Fibroblast of lung (primary cell): ENCODE data around the gene PLB1. TPM values are rescaled to one million over a fixed set of nuclear protein-coding genes. Genes with fewer than 3 reads are reported as not detected.

Source experiments
- DNase-seq, 2 donors: peaks; one replicate each; pipeline versions ENCODE4 v3.0.0 to v3.0.0-alpha.2; 2010; ENCODE audit warnings: low read depth in 2 of 2
- H2AFZ ChIP-seq: 2 replicates; pipeline ENCODE4 v1.5.1; 2012; ENCODE audit warnings: low read length, control low read depth, inconsistent platforms
- H3K27ac ChIP-seq: 2 replicates; pipeline ENCODE4 v1.5.1; 2011; ENCODE audit warnings: low read length, control low read depth; ENCODE audit not compliant: insufficient read depth
- H3K27me3 ChIP-seq: 2 replicates; pipeline ENCODE4 v1.5.1; 2011; ENCODE audit warnings: mild to moderate bottlenecking, low read length; ENCODE audit not compliant: control insufficient read depth, insufficient read depth
- H3K36me3 ChIP-seq: 2 replicates; pipeline ENCODE4 v1.5.1; 2011; ENCODE audit warnings: low read length; ENCODE audit not compliant: control insufficient read depth, insufficient read depth
- H3K4me1 ChIP-seq: 2 replicates; pipeline ENCODE4 v1.5.1; 2011; ENCODE audit warnings: low read length; ENCODE audit not compliant: control insufficient read depth, insufficient read depth; ENCODE audit errors: extremely low read depth
- H3K4me2 ChIP-seq: 2 replicates; pipeline ENCODE4 v1.5.1; 2011; ENCODE audit warnings: low read length, control low read depth; ENCODE audit not compliant: insufficient read depth; ENCODE audit errors: extremely low read depth
- H3K4me3 ChIP-seq, 4 experiments: fragments of 200-600 bp in 1 of 4; sonication (generic) in 1 of 4; replicated peaks in 1 of 4; 2 replicates each; pipeline ENCODE4 v1.5.1; 2011 to 2016; ENCODE audit warnings: low read length in 4 of 4, low read depth in 3 of 4, mild to moderate bottlenecking in 3 of 4, control low read depth in 2 of 4, inconsistent platforms in 1 of 4, mixed read lengths in 1 of 4; ENCODE audit not compliant: insufficient read depth in 1 of 4; ENCODE audit errors: control extremely low read depth in 1 of 4
- H3K79me2 ChIP-seq: 2 replicates; pipeline ENCODE4 v1.5.1; 2012; ENCODE audit warnings: mild to moderate bottlenecking, low read length, inconsistent platforms; ENCODE audit not compliant: control insufficient read depth, insufficient read depth
- H3K9ac ChIP-seq: 2 replicates; pipeline ENCODE4 v1.5.1; 2011; ENCODE audit warnings: mild to moderate bottlenecking, low read length, control low read depth; ENCODE audit not compliant: insufficient read depth
- H3K9me3 ChIP-seq: 2 replicates; pipeline ENCODE4 v1.5.1; 2012; ENCODE audit warnings: low read depth, low read length; ENCODE audit not compliant: control insufficient read depth, insufficient read depth
- H4K20me1 ChIP-seq: 2 replicates; pipeline ENCODE4 v1.5.1; 2011; ENCODE audit warnings: low read length; ENCODE audit not compliant: control insufficient read depth, insufficient read depth; ENCODE audit errors: extremely low read depth
- CTCF ChIP-seq, 2 donors: IDR thresholded peaks in 1 of 2; conservative IDR thresholded peaks in 1 of 2; 1 replicate in 1 of 2; 2 replicates in 1 of 2; pipeline ENCODE4 v1.5.1; 2011 to 2012; ENCODE audit warnings: low read length in 2 of 2, control low read depth in 1 of 2, inconsistent platforms in 1 of 2, low read depth in 1 of 2, mild to moderate bottlenecking in 1 of 2
- EZH2 ChIP-seq: IDR thresholded peaks from 2 replicates; pipeline ENCODE4 v1.5.1; 2012; ENCODE audit warnings: low read length, control low read depth, mild to moderate bottlenecking; ENCODE audit errors: missing control alignments
- polyA plus RNA-seq, 2 donors: library from polyadenylated mRNA; depleted of rRNA in 1 of 2; stranded (reverse) in 1 of 2; unstranded in 1 of 2; fragments of >200 nt; gene quantifications; 2 replicates each; pipeline ENCODE4 v1.2.1, GENCODE V29; 2011 to 2012; ENCODE audit warnings: missing spikeins in 1 of 2
- total RNA-seq: library from RNA; depleted of rRNA; stranded (reverse); fragments of >200 nt; gene quantifications from 2 replicates; pipeline ENCODE4 v1.2.1, GENCODE V29; 2014

The PLB1 gene
- total and polyA plus RNA-seq, 2 donors (not counting 1 experiment from before 2014, with no cell fraction given) = 0.70 to 1.8 TPM

DNA sequence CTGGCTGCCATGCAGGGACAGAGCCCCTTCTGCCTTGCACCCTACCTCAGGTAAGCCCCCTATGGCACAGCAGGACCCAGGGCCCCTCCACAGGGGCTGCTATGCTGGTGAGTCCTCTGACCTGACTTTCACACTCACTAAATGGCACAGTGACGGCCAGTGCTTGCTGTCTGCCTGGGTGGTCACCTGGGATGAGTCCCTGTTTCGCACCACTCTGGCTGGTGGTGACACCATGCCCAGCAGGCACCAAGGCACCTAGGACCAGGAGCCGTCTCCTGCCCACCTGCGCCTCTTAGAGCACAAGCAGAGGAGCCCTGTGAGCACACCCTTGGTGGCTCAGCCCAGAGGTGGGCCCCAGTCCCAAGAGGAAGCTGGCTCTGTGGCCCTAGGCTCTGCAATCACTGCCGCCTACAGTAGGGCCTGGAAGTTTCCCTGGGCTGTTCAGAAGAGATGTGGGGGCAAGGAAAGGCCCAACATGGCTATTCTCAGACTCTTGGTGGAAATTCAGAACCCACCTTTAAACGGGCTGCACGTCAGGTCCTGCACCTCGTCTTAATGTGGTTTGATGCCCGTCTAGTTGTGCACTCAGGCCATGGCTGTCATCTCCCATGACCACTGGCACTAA lies 96.0 kb downstream of the PLB1 start:
- Histone ChIP-seq H3K27me3 (no peaks in the 10 kb centered on the region), H3K9ac (no peak overlapping the region), H3K4me3 (no peak overlapping the region), H3K27ac (no peak overlapping the region), H4K20me1 (no peaks in the 10 kb centered on the region), H3K36me3 (no peaks in the 10 kb centered on the region), H2AFZ (no peak overlapping the region), H3K9me3 (no peaks in the 10 kb centered on the region), H3K79me2 (no peaks in the 10 kb centered on the region), H3K4me2 (no peak overlapping the region), H3K4me1 (peaks cover 13% of the 10 kb centered on the region)
- TF ChIP-seq EZH2 = no peak
- TF ChIP-seq CTCF (conservative IDR thresholded peaks at IDR 0.05 in 1 of 2, IDR thresholded peaks at IDR 0.05 in 1 of 2; ENCODE audit: low read depth in 1 of 2, low read length in 2 of 2) = no peak
- no peak for DNase-seq

- H3K27me3 ChIP-seq = no peaks in the 10 kb centered on the region
- H3K9me3 ChIP-seq = no peaks in the 10 kb centered on the region
- H3K4me1 ChIP-seq = peaks cover 13% of the 10 kb centered on the region
- TF ChIP-seq EZH2 (no peak), CTCF (conservative IDR thresholded peaks at IDR 0.05 in 1 of 2, IDR thresholded peaks at IDR 0.05 in 1 of 2; ENCODE audit: low read depth in 1 of 2, low read length in 2 of 2) (no peak)
- H4K20me1 ChIP-seq = no peaks in the 10 kb centered on the region
- no peaks in the 10 kb centered on the region for H3K79me2 ChIP-seq
- H3K4me3 ChIP-seq = no peak overlapping the region
- no peaks in the 10 kb centered on the region for H3K36me3 ChIP-seq
- DNase-seq = no peak
- no peak overlapping the region for H3K9ac ChIP-seq
- no peak overlapping the region for H3K27ac ChIP-seq
- H2AFZ ChIP-seq = no peak overlapping the region
- H3K4me2 ChIP-seq = no peak overlapping the region
These were observed 96.6 kb downstream of the PLB1 start for GRCh38 chr2:28592481-28592880.

DNA sequence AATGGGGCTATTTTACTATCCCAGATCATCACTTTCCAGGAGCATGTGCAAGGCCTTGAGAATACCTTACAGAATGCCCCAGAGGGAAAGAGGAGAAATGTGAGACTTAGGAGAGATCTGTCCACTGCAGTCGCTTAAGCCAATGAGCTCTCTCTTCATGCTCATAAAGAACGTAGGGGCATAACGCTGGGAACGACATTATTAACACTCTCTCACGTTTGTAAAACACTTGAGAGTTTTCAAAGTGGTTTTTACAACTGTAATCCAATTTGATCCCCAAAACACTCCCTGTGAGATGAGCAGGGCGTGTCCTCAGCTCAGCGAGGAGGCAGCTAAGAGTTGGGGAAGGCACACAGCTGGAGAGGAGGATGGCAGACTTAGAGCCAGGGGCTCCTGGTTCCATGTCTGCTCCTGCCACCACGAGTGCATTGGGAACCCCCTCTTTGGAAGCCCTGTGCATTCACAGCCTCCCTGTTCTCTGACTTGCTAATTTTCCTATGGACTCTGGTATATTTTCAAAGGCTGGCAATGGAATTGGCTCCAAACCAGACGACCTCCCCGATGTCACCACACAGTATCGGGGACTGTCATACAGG lies 97.4 kb downstream of the PLB1 start:
- H3K4me2 ChIP-seq = no peak overlapping the region
- no peak overlapping the region for H3K4me3 ChIP-seq
- H3K27ac ChIP-seq = no peak overlapping the region
- H3K9me3 ChIP-seq = no peaks in the 10 kb centered on the region
- TF ChIP-seq EZH2 = no peak
- TF ChIP-seq CTCF (conservative IDR thresholded peaks at IDR 0.05 in 1 of 2, IDR thresholded peaks at IDR 0.05 in 1 of 2; ENCODE audit: low read depth in 1 of 2, low read length in 2 of 2) = no peak
- no peaks in the 10 kb centered on the region for H3K36me3 ChIP-seq
- no peaks in the 10 kb centered on the region for H3K79me2 ChIP-seq
- no peak overlapping the region for H2AFZ ChIP-seq
- H4K20me1 ChIP-seq = no peaks in the 10 kb centered on the region
- DNase-seq = no peak
- peaks cover 8% of the 10 kb centered on the region for H3K4me1 ChIP-seq
- H3K27me3 ChIP-seq = no peaks in the 10 kb centered on the region
- no peak overlapping the region for H3K9ac ChIP-seq
